Myocyte (in vitro differentiated cells): ENCODE results near the gene GTPBP4. TPM values are rescaled to one million over a fixed set of nuclear protein-coding genes. Genes with fewer than 3 reads are reported as not detected.
"Not testable (repeated sequence)": the region's sequence is repeated elsewhere in the genome, so short reads cannot be mapped to it uniquely, and the experiment has no call there.

Source experiments
- DNase-seq: peaks from one replicate; pipeline ENCODE4 v3.0.0-alpha.2; 2012; ENCODE audit warnings: low read depth
- total RNA-seq: library from RNA; depleted of rRNA; stranded (reverse); fragments of >200 nt; gene quantifications from 2 replicates; pipeline ENCODE4 v1.2.3, GENCODE V29; 2014

GTPBP4 gene
- total RNA-seq, 1 donor from 2014 or later: 55.8 TPM

GRCh38 chr10:1024103-1024502 lies 35.9 kb downstream of the GTPBP4 start:
- DNase-seq: no peak

- no peak for DNase-seq
Observed at GRCh38 chr10:1025683-1026082, 37.4 kb downstream of the GTPBP4 start, which contains the start of gene IDI2. Gene IDI2 (minus strand): TSS chr10:1025859. CDS start chr10:1024723, 1,136 bp downstream.

- peak; percentile 21 for DNase-seq
Observed at GRCh38 chr10:1026578-1026977, 38.3 kb downstream of the GTPBP4 start.

GRCh38 chr10:1029838-1030237 lies 41.6 kb downstream of the GTPBP4 start:
- no peak for DNase-seq

GRCh38 chr10:1033601-1034000 lies 45.4 kb downstream of the GTPBP4 start:
- DNase-seq: no peak

- no peak for DNase-seq
Observed at GRCh38 chr10:1034758-1035157, 46.5 kb downstream of the GTPBP4 start.

- DNase-seq: no peak
Observed at GRCh38 chr10:1035201-1035600, 47.0 kb downstream of the GTPBP4 start.

- no peak for DNase-seq
Observed at GRCh38 chr10:1036341-1036791, 48.1 kb downstream of the GTPBP4 start.

- no peak for DNase-seq
Observed at GRCh38 chr10:1037098-1037497, 48.9 kb downstream of the GTPBP4 start.

GRCh38 chr10:1038769-1039168 lies 50.5 kb downstream of the GTPBP4 start:
- not testable (repeated sequence) for DNase-seq

- no peak for DNase-seq
Observed at GRCh38 chr10:1040133-1040532, 51.9 kb downstream of the GTPBP4 start.

- no peak for DNase-seq
Observed at GRCh38 chr10:1041514-1041913, 53.3 kb downstream of the GTPBP4 start.

GRCh38 chr10:1043532-1043995 lies 55.3 kb downstream of the GTPBP4 start:
- no peak for DNase-seq

GRCh38 chr10:1044146-1044545 lies 55.9 kb downstream of the GTPBP4 start:
- DNase-seq: no peak

GRCh38 chr10:1044964-1045363 lies 56.7 kb downstream of the GTPBP4 start:
- DNase-seq: no peak

- DNase-seq: no peak
Observed at GRCh38 chr10:1045415-1045814, 57.2 kb downstream of the GTPBP4 start.

- DNase-seq: no peak
Observed at GRCh38 chr10:1047937-1048336, 59.7 kb downstream of the GTPBP4 start.

- DNase-seq: no peak
Observed at GRCh38 chr10:1048349-1048731, 60.1 kb downstream of the GTPBP4 start.

- peak; percentile 99 for DNase-seq
Observed at GRCh38 chr10:1048732-1049424, 60.6 kb downstream of the GTPBP4 start, which contains the start of gene IDI1. Gene IDI1 (minus strand): TSS chr10:1049119. CDS start chr10:1049003, 116 bp downstream.

GRCh38 chr10:1049425-1049958 lies 61.3 kb downstream of the GTPBP4 start:
- peak; percentile 76 for DNase-seq

GRCh38 chr10:1050145-1050544 lies 61.9 kb downstream of the GTPBP4 start:
- no peak for DNase-seq

- no peak for DNase-seq
Observed at GRCh38 chr10:1050554-1050953, 62.3 kb downstream of the GTPBP4 start.

- no peak for DNase-seq
Observed at GRCh38 chr10:1054684-1055083, 66.5 kb downstream of the GTPBP4 start.
